Gastroesophageal sphincter (tissue), 4 donors: ENCODE data around the gene TP73. TPM values are rescaled to one million over a fixed set of nuclear protein-coding genes. Genes with fewer than 3 reads are reported as not detected.

Source experiments
- ATAC-seq: fragments of 150-250 bp; one replicate; pipeline ENCODE4 v1.9.1; 2016; ENCODE audit warnings: mild to moderate bottlenecking, moderate library complexity
- H3K27ac ChIP-seq, 4 donors: fragments of 200-600 bp; sonication (generic) in 3 of 4; 1 replicate in 3 of 4; 2 replicates in 1 of 4; pipeline ENCODE4 v1.5.1; 2016 to 2019
- H3K27me3 ChIP-seq: fragments of 200-600 bp; sonication (generic); one replicate; pipeline ENCODE4 v1.5.1; 2019
- H3K36me3 ChIP-seq, 2 donors: fragments of 200-600 bp; sonication (generic); one replicate each; pipeline ENCODE4 v1.5.1; 2019; ENCODE audit warnings: control low read depth in 1 of 2
- H3K4me1 ChIP-seq, 3 donors: fragments of 200-600 bp; sonication (generic); 1 replicate in 2 of 3; 2 replicates in 1 of 3; pipeline ENCODE4 v1.5.1; 2016 to 2019; ENCODE audit warnings: control low read depth in 2 of 3
- H3K4me3 ChIP-seq, 2 donors: fragments of 200-600 bp; sonication (generic); one replicate each; pipeline ENCODE4 v1.5.1; 2019; ENCODE audit warnings: mild to moderate bottlenecking in 1 of 2, moderate library complexity in 1 of 2
- H3K9me3 ChIP-seq, 3 donors: fragments of 200-600 bp; sonication (generic); one replicate each; pipeline ENCODE4 v1.5.1; 2017 to 2019; ENCODE audit warnings: control low read depth in 2 of 3
- CTCF ChIP-seq, 4 experiments: fragments of 200-600 bp in 2 of 4; fragments of 450-650 bp in 2 of 4; sonication (generic) in 1 of 4; IDR thresholded peaks; one replicate each; pipeline ENCODE4 v1.5.1; 2017 to 2019; ENCODE audit warnings: antibody characterized with exemption in 4 of 4, mild to moderate bottlenecking in 2 of 4, moderate library complexity in 2 of 4
- EP300 ChIP-seq: sonication (generic); formaldehyde crosslinking; IDR thresholded peaks from one replicate; pipeline ENCODE4 v1.6.1; 2017; ENCODE audit warnings: antibody characterized with exemption, mild to moderate bottlenecking
- POLR2A ChIP-seq, 2 donors: fragments of 450-650 bp; IDR thresholded peaks; one replicate each; pipeline ENCODE4 v1.6.1; 2017; ENCODE audit warnings: antibody characterized with exemption in 2 of 2, mild to moderate bottlenecking in 2 of 2, moderate library complexity in 1 of 2
- POLR2AphosphoS5 ChIP-seq: sonication (generic); formaldehyde crosslinking; IDR thresholded peaks from one replicate; pipeline ENCODE4 v1.6.1; 2017; ENCODE audit warnings: antibody characterized with exemption
- WGBS, 2 donors: methylation state at CpG; one replicate each; pipeline ENCODE4 v1.1.5; 2018; ENCODE audit warnings: low coverage in 1 of 2; 5-methylcytosine and 5-hydroxymethylcytosine counted together
- total RNA-seq, 4 donors: library from RNA; depleted of rRNA; stranded (reverse); fragments of >200 nt; gene quantifications; one replicate each; pipeline ENCODE4 v1.1.0, GENCODE V29; 2016

Gene TP73
- total RNA-seq, 4 donors from 2014 or later = 0.19 to 0.22 TPM; not detected in 2

GRCh38 chr1:3628445-3628844 lies 23.9 kb upstream of the TP73 start:
- Histone ChIP-seq H3K9me3 (no peaks in the 10 kb centered on the region), H3K27ac (no peak overlapping the region), H3K4me3 (no peak overlapping the region), H3K27me3 (no peaks in the 10 kb centered on the region), H3K36me3 (peaks cover 0 to 67% of the 10 kb centered on the region in 2 donors), H3K4me1 (peaks cover 0 to 25% (median 6%) of the 10 kb centered on the region in 3 donors)
- WGBS, 2 donors = 88 to 89% methylated on average over 7 to 8 of the region's 10 CpGs
- no peak for ATAC-seq
- TF ChIP-seq POLR2A (IDR thresholded peaks at IDR 0.05) (no peak), EP300 (no peak), POLR2AphosphoS5 (no peak), CTCF (IDR thresholded peaks at IDR 0.05) (no peak)

- no peaks in the 10 kb centered on the region for H3K27me3 ChIP-seq
- peaks cover 0 to 17% (median 0%) of the 10 kb centered on the region in 3 donors for H3K4me1 ChIP-seq
- no peaks in the 10 kb centered on the region for H3K9me3 ChIP-seq
- H3K27ac ChIP-seq = no peak overlapping the region
- no peak overlapping the region for H3K4me3 ChIP-seq
- H3K36me3 ChIP-seq = peaks cover 0 to 79% of the 10 kb centered on the region in 2 donors
- no CpG with 5 or more reads among the region's 16 CpGs for WGBS, 2 donors
- TF ChIP-seq POLR2AphosphoS5 = no peak
- no peak for TF ChIP-seq EP300
- TF ChIP-seq POLR2A (IDR thresholded peaks at IDR 0.05) = no peak
- TF ChIP-seq CTCF (IDR thresholded peaks at IDR 0.05) = no peak
- ATAC-seq = no peak
Measured at GRCh38 chr1:3629561-3630160, 22.7 kb upstream of the TP73 start.

GRCh38 chr1:3630161-3630611 lies 22.1 kb upstream of the TP73 start:
- TF ChIP-seq CTCF (IDR thresholded peaks at IDR 0.05) (no peak), POLR2AphosphoS5 (no peak), EP300 (no peak), POLR2A (IDR thresholded peaks at IDR 0.05) (no peak)
- WGBS, 2 donors = 61% methylated on average over 3 of the region's 11 CpGs; no CpG with 5 or more reads in 1 of the 2 donors
- peaks cover 0 to 17% (median 0%) of the 10 kb centered on the region in 3 donors for H3K4me1 ChIP-seq
- no peak for ATAC-seq
- H3K4me3 ChIP-seq = no peak overlapping the region
- peaks cover 0 to 85% of the 10 kb centered on the region in 2 donors for H3K36me3 ChIP-seq
- H3K27ac ChIP-seq = no peak overlapping the region
- no peaks in the 10 kb centered on the region for H3K27me3 ChIP-seq
- no peaks in the 10 kb centered on the region for H3K9me3 ChIP-seq

GRCh38 chr1:3630914-3631313 lies 21.4 kb upstream of the TP73 start:
- WGBS, 2 donors = 33 to 50% methylated on average over 1 of the region's 9 CpGs
- Histone ChIP-seq H3K9me3 (no peaks in the 10 kb centered on the region), H3K4me3 (no peak overlapping the region), H3K27ac (no peak overlapping the region), H3K36me3 (peaks cover 0 to 92% of the 10 kb centered on the region in 2 donors), H3K27me3 (no peaks in the 10 kb centered on the region), H3K4me1 (peaks cover 0 to 11% (median 0%) of the 10 kb centered on the region in 3 donors)
- ATAC-seq = no peak
- no peak for TF ChIP-seq EP300
- TF ChIP-seq POLR2AphosphoS5 = no peak
- no peak for TF ChIP-seq POLR2A (IDR thresholded peaks at IDR 0.05)
- TF ChIP-seq CTCF (IDR thresholded peaks at IDR 0.05) = no peak
